ENCODE measurements around the gene CD101.

Gene CD101

DNA sequence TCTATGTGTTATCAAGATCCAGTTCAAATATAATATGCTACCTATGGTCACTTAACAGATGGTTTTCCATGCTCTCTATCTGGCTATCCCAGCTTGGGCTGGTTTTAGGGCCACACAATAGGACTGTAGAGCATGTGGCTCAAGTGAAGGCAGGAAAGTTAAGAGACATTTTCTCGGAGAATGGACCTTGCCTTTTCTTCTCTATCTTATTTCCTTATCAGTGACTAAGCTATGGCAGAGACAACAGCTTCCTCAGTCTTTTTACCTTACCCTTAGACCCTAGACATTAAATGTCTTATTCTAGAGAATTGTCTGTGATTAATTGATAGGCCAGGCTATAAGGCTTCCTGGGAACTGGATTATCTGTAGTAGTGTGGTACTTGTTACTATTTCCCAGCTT is 28.1 kb downstream of the CD101 start:
- Histone ChIP-seq H3K9me3 (ENCODE audit: severe bottlenecking) (no peaks in the 10 kb centered on the region), H3K27me3 (ENCODE audit: insufficient read depth, poor library complexity, severe bottlenecking) (no peaks in the 10 kb centered on the region), H3K27ac (ENCODE audit: poor library complexity, severe bottlenecking) (no peak overlapping the region), H3K36me3 (ENCODE audit: low read depth) (no peaks in the 10 kb centered on the region), H3K4me3 (ENCODE audit: severe bottlenecking) (no peak overlapping the region), H3K4me1 (ENCODE audit: insufficient read depth, poor library complexity, severe bottlenecking) (no peaks in the 10 kb centered on the region)
- no peak for DNase-seq (ENCODE audit: low spot score)
- ATAC-seq (ENCODE audit: low read depth), result no peak
- TF ChIP-seq CTCF (IDR thresholded peaks at IDR 0.05; ENCODE audit: poor library complexity, severe bottlenecking), result no peak

DNA sequence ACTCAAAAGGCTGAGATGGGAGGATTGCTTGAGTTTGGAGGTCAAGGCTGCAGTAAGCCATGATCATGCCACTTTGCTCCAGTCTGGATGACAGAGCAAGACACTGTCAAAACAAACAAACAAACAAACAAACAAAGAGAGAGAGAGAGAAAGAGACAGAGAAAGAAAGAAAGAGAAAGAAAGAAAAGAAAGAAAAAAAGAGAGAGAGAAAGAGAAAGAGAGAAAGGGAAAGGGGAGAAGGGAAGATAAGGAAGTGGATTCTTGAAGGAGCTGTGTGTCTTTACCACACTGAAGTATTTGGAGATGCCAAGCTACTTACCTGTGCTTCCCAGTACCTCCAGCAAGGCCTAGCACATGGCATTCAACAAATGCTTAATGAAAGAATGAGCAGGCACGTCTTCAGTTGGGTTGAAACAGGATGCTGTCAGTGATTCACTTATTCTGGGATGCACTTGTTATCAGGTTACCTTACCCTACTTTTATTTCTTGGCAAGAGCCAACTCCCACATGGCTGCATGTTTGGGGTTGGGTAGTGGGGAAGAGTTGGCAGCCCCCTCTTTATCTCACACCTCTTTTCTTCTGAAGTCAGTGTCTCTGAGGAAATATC is 28.8 kb downstream of the CD101 start:
- no peaks in the 10 kb centered on the region for H3K27me3 ChIP-seq (ENCODE audit: insufficient read depth, poor library complexity, severe bottlenecking)
- no peaks in the 10 kb centered on the region for H3K36me3 ChIP-seq (ENCODE audit: low read depth)
- TF ChIP-seq CTCF (IDR thresholded peaks at IDR 0.05; ENCODE audit: poor library complexity, severe bottlenecking), result no peak
- DNase-seq (ENCODE audit: low spot score) (no peak), ATAC-seq (ENCODE audit: low read depth) (no peak)
- no peaks in the 10 kb centered on the region for H3K9me3 ChIP-seq (ENCODE audit: severe bottlenecking)
- H3K4me1 ChIP-seq (ENCODE audit: insufficient read depth, poor library complexity, severe bottlenecking), result no peaks in the 10 kb centered on the region
- no peak overlapping the region for H3K4me3 ChIP-seq (ENCODE audit: severe bottlenecking)
- no peak overlapping the region for H3K27ac ChIP-seq (ENCODE audit: poor library complexity, severe bottlenecking)

DNA sequence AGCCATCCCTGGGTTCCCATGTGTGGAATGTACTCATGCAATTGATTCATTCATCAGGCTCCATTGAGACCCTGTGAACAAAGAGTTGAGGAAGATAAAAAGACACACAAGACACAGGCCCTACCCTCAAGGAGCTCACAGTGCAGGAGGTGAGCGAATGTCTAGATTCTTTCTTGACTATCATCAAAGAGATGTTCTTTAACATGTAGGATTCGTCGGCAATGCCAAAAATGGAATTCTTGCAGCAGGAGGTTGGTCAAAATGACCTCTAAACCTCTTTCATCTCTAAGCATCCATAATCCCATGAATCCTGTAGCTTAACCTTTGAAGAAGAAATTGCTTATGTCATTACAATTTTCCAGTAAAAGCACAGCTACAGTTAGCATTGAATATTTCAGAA is 30.7 kb downstream of the CD101 start:
- Histone ChIP-seq H3K4me3 (ENCODE audit: severe bottlenecking) (no peak overlapping the region), H3K36me3 (ENCODE audit: low read depth) (no peaks in the 10 kb centered on the region), H3K27me3 (ENCODE audit: insufficient read depth, poor library complexity, severe bottlenecking) (no peaks in the 10 kb centered on the region), H3K27ac (ENCODE audit: poor library complexity, severe bottlenecking) (no peak overlapping the region), H3K4me1 (ENCODE audit: insufficient read depth, poor library complexity, severe bottlenecking) (no peaks in the 10 kb centered on the region), H3K9me3 (ENCODE audit: severe bottlenecking) (no peaks in the 10 kb centered on the region)
- DNase-seq (ENCODE audit: low spot score) (no peak), ATAC-seq (ENCODE audit: low read depth) (no peak)
- no peak for TF ChIP-seq CTCF (IDR thresholded peaks at IDR 0.05; ENCODE audit: poor library complexity, severe bottlenecking)

DNA sequence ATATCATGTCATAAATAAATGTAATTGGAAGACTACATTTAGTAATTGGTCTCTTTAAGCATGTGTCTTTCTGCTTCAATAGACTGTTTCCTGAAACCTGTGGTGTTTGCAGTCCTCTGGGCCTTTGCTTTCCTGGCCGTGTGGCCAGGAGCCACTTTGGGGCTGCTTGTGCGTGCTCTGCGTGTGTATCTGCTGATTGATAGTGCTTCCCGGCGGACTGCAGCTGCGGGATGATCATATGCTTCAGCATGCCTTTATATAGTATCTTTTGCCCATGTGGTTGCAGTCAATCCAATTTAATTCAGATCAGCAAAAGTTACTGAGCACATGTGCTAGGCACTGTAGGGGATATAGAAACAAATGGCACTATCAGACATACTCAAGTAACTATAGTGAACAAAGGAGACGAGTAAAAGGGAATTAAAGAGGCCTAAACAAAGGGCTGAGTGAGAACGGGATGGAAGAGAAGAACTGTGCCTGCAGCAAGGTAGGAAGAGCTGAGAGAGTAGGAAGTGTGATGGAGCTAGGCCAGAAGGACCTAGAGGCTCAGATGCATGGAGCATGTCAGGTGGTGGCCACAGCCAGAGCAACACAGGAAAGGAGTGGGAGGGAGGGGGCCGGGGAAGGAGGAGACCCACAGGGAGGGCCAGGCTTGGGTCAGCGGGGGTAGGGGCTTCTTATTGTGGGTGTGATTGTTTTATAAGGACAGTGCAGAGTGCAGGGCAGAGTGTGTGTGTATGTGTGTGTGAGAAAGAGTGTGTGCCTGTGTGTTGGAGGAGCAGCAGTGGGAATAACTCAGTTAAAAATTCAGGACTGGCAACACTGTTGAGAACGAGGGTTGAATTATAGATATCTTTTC is 31.4 kb downstream of the CD101 start:
- no peaks in the 10 kb centered on the region for H3K36me3 ChIP-seq (ENCODE audit: low read depth)
- no peaks in the 10 kb centered on the region for H3K9me3 ChIP-seq (ENCODE audit: severe bottlenecking)
- H3K27me3 ChIP-seq (ENCODE audit: insufficient read depth, poor library complexity, severe bottlenecking), result no peaks in the 10 kb centered on the region
- ATAC-seq (ENCODE audit: low read depth) (no peak), DNase-seq (ENCODE audit: low spot score) (no peak)
- H3K27ac ChIP-seq (ENCODE audit: poor library complexity, severe bottlenecking), result no peak overlapping the region
- no peak for TF ChIP-seq CTCF (IDR thresholded peaks at IDR 0.05; ENCODE audit: poor library complexity, severe bottlenecking)
- no peaks in the 10 kb centered on the region for H3K4me1 ChIP-seq (ENCODE audit: insufficient read depth, poor library complexity, severe bottlenecking)
- H3K4me3 ChIP-seq (ENCODE audit: severe bottlenecking), result no peak overlapping the region

- Histone ChIP-seq H3K27ac (ENCODE audit: poor library complexity, severe bottlenecking) (no peak overlapping the region), H3K36me3 (ENCODE audit: low read depth) (no peaks in the 10 kb centered on the region), H3K27me3 (ENCODE audit: insufficient read depth, poor library complexity, severe bottlenecking) (no peaks in the 10 kb centered on the region), H3K9me3 (ENCODE audit: severe bottlenecking) (no peaks in the 10 kb centered on the region), H3K4me3 (ENCODE audit: severe bottlenecking) (no peak overlapping the region), H3K4me1 (ENCODE audit: insufficient read depth, poor library complexity, severe bottlenecking) (no peaks in the 10 kb centered on the region)
- no peak for ATAC-seq (ENCODE audit: low read depth)
- TF ChIP-seq CTCF (IDR thresholded peaks at IDR 0.05; ENCODE audit: poor library complexity, severe bottlenecking), result no peak
- no peak for DNase-seq (ENCODE audit: low spot score)
Observed at GRCh38 chr1:117033772-117034171, 32.2 kb downstream of the CD101 start.

Data from RWPE2 (cell line).